HG02588 (cell line): Measurements from ENCODE around the gene ENPP5.

Experiments used
- ATAC-seq: cut with Tn5 transposase; IDR thresholded peaks from one replicate; pipeline ENCODE4 v1.9.1; 2021; ENCODE audit warnings: mild to moderate bottlenecking, moderate library complexity; ENCODE audit not compliant: unreplicated experiment

The ENPP5 gene

GRCh38 chr6:46170357-46171289 is at the start of gene ENPP5:
Gene ENPP5, minus strand, starts transcription at chr6:46170980. Its CDS starts 2,718 bp downstream, at chr6:46168262.
- ATAC-seq, result peak; percentile 91

- ATAC-seq, result no peak
Observed at GRCh38 chr6:46219661-46220060, 48.9 kb upstream of the ENPP5 start.

DNA sequence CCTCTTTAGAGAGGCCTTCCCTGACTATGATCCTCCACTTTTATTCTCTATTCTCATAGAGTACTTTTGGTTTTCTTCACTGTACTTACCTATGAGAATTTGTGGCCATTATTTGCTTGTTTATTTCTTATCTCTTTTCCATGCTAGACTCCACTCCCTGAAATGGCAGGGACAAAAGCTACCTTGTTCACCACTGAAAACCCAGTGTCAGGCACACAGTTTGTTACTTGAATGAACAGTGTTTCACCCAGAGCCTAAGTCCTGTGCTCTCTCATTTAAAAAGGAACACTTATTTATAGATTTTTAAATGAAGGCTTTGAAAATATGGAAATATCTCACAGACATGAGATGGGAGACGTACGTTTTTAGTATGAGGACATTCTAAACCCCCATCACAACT is 47.7 kb upstream of the ENPP5 start:
- no peak for ATAC-seq

DNA sequence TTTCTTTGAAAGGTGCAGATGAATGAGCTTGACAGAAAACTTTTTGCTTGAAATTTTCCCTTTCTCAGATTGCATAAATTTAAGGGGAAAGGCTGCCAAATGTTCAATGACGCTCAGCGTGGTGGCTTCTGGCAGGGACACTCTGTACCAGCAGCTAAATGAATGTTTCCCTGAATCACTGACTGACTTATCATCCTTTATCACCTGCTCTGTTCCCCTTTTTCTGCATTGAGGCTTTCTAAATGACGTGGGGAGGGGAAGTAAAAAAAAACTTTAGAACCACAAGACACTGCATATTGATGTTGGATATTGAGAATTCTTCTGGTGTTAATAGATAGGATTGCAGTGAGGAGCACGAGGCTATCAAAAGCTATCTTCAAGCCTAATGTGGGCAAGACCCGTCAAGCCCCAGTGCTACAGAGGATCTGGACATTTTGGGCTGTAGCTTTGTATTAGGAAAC is 46.9 kb upstream of the ENPP5 start:
- ATAC-seq, result peak; percentile 59

DNA sequence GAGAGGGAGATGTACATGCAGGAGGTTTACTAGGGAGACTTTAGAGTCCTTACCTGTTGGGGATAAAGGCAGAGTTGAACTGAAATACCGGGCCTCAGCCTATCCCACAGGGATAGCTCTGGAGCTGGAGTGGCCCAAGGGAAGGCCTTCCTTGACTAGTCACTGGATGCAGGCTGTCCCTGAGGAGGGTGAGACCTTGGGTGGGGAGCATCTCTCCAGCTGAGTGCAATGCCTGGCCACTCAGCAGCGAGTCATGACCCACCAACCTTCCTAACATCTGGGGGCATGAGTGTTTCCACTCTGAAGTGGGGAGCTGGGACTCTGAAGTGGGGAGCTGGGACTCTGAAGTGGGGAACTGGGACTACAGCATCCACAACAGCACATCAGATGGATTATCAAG is 46.1 kb upstream of the ENPP5 start:
- ATAC-seq, result no peak

DNA sequence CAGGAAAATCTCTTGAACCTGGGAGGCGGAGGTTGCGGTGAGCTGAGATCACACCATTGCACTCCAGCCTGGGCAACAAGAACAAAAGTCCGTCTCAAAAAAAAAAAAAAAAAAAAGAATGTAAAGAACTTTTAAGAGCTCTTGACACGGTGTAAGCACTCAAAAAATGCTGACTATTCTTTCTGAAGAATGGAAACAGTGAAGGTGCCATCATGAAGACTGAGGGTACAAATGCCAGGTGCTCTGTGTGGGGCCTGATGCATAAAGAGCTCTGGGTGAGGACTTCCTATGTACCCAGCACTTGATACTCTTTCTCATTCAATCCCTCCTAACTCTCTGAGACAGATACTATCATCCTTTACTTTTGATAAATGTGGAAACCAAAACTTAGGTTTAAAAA is 45.0 kb upstream of the ENPP5 start:
- ATAC-seq, result no peak

DNA sequence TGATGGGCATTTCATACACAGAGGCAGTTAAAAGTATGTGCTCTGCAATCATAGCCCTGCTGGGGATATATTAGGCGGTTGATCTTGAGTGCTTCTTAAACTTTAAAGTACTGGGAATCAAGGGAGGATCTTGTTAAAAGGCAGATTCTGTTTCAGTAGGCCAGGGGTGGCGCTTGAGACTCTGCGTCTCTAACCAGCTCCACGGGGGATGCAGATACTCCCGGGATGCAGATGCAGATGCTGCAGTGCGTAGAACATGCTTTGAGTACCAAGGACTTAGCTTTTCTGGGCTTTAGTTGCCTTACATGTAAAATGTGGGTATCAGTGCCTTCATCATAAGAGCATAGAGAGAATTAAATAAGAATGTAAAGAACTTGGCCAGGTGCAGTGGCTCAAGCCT is 44.4 kb upstream of the ENPP5 start:
- ATAC-seq, result no peak

GRCh38 chr6:46211917-46212316 is 41.1 kb upstream of the ENPP5 start:
- ATAC-seq, result no peak

DNA sequence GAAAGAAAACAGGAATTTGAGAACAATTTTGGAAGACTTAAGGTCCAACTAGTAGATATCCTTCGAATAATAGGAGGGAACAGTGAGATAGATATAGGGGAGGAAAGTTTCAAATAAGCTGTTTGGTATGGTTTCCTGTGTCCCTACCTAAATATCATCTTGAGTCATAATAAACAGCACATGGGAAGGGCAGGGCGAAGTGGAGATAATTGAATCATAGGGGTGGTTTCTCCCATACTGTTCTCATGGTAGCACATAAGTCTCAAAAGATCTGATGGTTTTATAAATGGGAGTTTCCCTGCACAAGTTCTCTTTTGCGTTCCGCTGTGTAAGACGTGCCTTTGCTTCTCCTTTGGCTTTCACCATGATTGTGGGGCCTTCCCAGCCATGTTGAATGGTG is 39.5 kb upstream of the ENPP5 start:
- ATAC-seq, result no peak

GRCh38 chr6:46208303-46208702 is 37.5 kb upstream of the ENPP5 start:
- ATAC-seq, result no peak

DNA sequence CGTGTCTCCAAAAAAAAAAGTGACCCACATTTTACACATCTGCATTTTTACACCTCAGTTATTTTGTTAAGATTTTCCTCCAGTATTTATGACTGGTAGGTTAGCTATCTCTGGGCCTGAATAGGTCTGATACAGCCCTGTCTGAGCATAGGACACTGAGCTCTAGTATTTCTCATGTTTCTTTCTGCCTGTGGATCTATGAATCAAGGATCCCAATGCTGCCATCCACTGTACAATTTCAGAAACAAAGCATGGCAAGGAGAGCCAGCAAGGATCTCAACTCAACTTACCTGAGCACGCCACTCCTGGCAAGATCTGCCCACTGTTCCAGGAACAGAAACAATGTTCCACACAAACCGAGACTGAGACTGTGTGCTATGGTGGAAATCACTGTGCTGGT is 36.4 kb upstream of the ENPP5 start:
- ATAC-seq, result no peak

- no peak for ATAC-seq
Observed at GRCh38 chr6:46204880-46205650, 34.3 kb upstream of the ENPP5 start.

DNA sequence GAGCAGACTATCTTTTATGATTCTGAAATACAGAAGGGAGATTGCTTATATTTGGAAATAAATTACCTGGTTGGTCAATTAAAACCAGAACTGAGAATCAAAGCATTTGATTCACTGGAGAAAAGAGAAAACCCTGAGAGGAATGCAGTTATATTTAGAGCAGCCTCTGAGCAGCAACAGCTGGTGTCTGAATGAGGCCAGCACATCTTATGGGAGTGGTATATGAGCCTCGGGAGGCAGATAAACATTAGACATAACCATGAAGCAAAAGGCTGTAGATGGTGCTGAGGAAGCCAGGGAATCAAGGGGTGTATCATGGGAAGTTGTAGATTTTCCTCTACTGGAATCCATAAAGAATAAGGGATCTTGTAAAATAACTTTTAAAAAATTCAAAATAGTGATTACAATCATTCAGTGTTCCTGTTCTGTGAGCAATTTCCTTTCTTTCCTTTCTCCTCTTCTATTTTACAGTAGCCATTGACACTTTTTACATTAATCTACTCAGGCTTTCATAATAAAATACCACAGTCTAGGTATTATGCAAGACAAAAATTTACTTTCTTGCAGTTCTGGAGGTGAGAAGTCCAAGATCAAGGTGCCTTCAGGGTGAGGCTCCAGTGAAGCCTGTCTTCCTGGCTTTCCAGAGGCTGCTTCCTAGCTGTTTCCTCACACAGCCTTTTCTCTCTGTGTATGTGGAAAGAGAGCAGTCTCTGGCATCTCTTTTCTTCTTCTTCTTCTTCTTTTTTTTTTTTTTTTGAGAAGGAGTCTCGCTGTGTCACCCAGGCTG is 32.8 kb upstream of the ENPP5 start:
- ATAC-seq, result no peak

DNA sequence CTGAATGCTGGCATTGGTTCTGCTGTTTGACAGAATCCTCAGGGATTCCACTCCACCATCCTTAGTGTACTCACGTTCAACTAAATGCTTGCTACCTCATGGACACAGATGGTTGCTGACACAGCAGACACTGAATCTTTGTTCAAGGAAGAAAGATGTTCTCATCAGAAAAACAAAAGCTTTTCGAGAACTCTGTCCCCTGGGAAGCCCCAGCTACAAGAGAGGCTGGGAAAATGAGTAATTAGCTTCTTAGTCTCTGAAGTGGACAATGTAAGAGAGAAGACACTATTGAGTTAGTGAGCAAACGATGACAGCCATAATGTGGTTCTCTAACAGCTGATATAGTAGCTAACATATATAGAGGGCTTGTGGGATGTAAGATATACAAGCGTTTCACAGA is 30.9 kb upstream of the ENPP5 start:
- ATAC-seq, result no peak

GRCh38 chr6:46199387-46199786 is 28.6 kb upstream of the ENPP5 start:
- no peak for ATAC-seq

DNA sequence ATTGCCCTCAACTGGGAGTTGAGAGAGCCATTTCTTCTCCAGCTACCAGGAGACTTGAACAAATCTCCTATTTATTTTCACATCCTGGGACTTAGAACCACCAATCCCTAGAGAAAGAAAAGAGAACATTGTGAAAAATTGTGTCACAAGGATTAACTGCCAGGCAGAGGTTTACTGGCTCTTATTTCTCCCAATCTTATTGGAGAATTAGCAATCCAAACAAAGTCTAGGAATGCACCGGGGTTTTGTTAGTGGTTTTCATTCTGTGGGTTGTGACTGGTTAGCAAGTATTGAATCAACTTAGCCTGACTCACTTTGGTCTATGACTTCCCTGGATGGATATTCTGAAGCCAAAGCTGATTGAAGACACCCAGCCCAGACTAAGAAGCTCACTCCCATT is 21.2 kb upstream of the ENPP5 start:
- ATAC-seq, result no peak

GRCh38 chr6:46190889-46191288 is 20.1 kb upstream of the ENPP5 start:
- no peak for ATAC-seq

DNA sequence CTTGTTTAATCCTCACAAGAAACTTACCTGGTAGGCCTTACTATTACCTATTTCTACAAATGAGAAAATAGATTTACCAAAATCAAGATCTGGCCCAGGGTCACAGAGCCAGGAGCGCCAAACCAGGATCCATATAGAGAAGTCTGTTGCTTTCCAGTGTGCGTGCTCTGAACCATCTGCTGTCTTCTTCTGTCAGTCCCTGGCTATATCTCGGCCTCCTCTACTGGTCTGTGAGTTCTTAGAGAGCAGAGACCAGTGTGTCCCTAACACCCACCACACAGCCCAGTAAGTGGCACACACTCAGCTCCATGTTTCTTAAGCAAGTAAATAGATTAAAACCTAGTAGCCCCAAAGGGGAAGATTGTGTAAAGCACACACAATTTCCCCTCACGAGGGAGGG is 18.9 kb upstream of the ENPP5 start:
- ATAC-seq, result no peak

GRCh38 chr6:46186583-46186982 is 15.8 kb upstream of the ENPP5 start:
- ATAC-seq, result no peak

DNA sequence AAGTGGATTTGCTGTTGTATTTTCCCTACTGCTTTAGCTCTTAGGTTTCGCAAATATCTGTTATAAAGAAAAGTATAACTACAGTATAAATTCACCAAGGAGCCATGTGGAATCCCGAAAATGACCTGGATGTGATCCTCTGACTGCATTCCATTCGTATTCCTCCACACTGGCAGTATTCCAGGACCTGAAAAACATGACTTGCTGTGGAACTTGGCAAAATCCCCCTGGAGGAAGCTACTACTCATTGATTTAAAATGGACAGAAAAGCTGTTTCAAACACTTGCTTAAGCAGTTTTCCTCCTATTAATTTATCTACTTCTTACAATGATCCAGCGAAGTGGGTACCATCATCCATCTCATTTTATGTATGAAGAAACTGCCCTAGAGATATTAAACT is 13.3 kb upstream of the ENPP5 start:
- ATAC-seq, result no peak

GRCh38 chr6:46175976-46176375 is 5.2 kb upstream of the ENPP5 start:
- ATAC-seq, result peak; percentile 54
